Left renal cortex interstitium (tissue), 4 donors: ENCODE measurements around the gene FOXP4. TPM values are rescaled to one million over a fixed set of nuclear protein-coding genes. Genes with fewer than 3 reads are reported as not detected.

Experiments used
- DNase-seq, 4 donors: peaks; one replicate each; pipeline ENCODE4 v3.0.0-alpha.2; 2013; ENCODE audit warnings: low read depth in 4 of 4, low spot score in 2 of 4, missing footprints in 1 of 4
- polyA plus RNA-seq, 4 donors: library from polyadenylated mRNA; unstranded; fragments of 120-200 nt; gene quantifications; one replicate each; pipeline ENCODE4 v1.2.1, GENCODE V29; 2013; ENCODE audit not compliant: insufficient read length in 4 of 4

Gene FOXP4
- 10 to 100 TPM; 24.5 to 50.2 (median 36.3) TPM for polyA plus RNA-seq

GRCh38 chr6:41545703-41546474 lies at the start of gene FOXP4:
FOXP4 (plus strand) TSS chr6:41546381; CDS start chr6:41565761, 19,380 bp downstream.
- DNase-seq: peak; percentile 83 to 91 (median 90)

- DNase-seq: no peak
These were observed 48.6 kb upstream of the FOXP4 start for GRCh38 chr6:41497573-41497972.

GRCh38 chr6:41497994-41498393 lies 48.2 kb upstream of the FOXP4 start:
- DNase-seq: no peak

GRCh38 chr6:41498968-41499599 lies 47.1 kb upstream of the FOXP4 start:
- DNase-seq: no peak

- no peak for DNase-seq
These were observed 45.6 kb upstream of the FOXP4 start for GRCh38 chr6:41500561-41500960.

- DNase-seq: no peak
These were observed 43.6 kb upstream of the FOXP4 start for GRCh38 chr6:41502566-41502916.

GRCh38 chr6:41502917-41503671 lies 43.1 kb upstream of the FOXP4 start:
- no peak for DNase-seq

GRCh38 chr6:41503827-41504465 lies 42.2 kb upstream of the FOXP4 start:
- no peak for DNase-seq

GRCh38 chr6:41504466-41505121 lies 41.6 kb upstream of the FOXP4 start:
- DNase-seq: no peak

- no peak for DNase-seq
These were observed 40.8 kb upstream of the FOXP4 start for GRCh38 chr6:41505122-41506049.

GRCh38 chr6:41508479-41508878 lies 37.7 kb upstream of the FOXP4 start:
- DNase-seq: no peak

- DNase-seq: no peak
These were observed 36.6 kb upstream of the FOXP4 start for GRCh38 chr6:41509580-41509979.

- DNase-seq: no peak
These were observed 34.6 kb upstream of the FOXP4 start for GRCh38 chr6:41511443-41512060.

- no peak for DNase-seq
These were observed 34.0 kb upstream of the FOXP4 start for GRCh38 chr6:41512146-41512701.

- DNase-seq: no peak
These were observed 30.2 kb upstream of the FOXP4 start for GRCh38 chr6:41515995-41516394.

GRCh38 chr6:41518118-41518517 lies 28.1 kb upstream of the FOXP4 start:
- DNase-seq: no peak

- DNase-seq: no peak
These were observed 26.9 kb upstream of the FOXP4 start for GRCh38 chr6:41519305-41519744.
